Activated CD4-positive, alpha-beta T cell treated with anti-CD3 and anti-CD28 coated beads, Interleukin-2, amount 10 ng/mL, durations not matched to agents 24 days and 14 days (primary cell): ENCODE results near the gene PTPRN2. TPM values are rescaled to one million over a fixed set of nuclear protein-coding genes. Genes with fewer than 3 reads are reported as not detected.
"Not testable (repeated sequence)": the region's sequence is repeated elsewhere in the genome, so short reads cannot be mapped to it uniquely, and the experiment has no call there.

Experiments used
- DNase-seq: peaks from one replicate; pipeline ENCODE4 v3.0.0; 2022
- H3K27ac Mint-ChIP-seq: one replicate; pipeline ENCODE4 v1.8.0; 2022; ENCODE audit warnings: mild to moderate bottlenecking, mixed read lengths
- H3K27me3 Mint-ChIP-seq: one replicate; pipeline ENCODE4 v1.8.0; 2022; ENCODE audit warnings: mixed read lengths
- H3K36me3 Mint-ChIP-seq: one replicate; pipeline ENCODE4 v1.8.0; 2022; ENCODE audit warnings: low read depth, mild to moderate bottlenecking, mixed read lengths
- H3K4me1 Mint-ChIP-seq: one replicate; pipeline ENCODE4 v1.8.0; 2021; ENCODE audit warnings: mixed read lengths
- H3K4me3 Mint-ChIP-seq: one replicate; pipeline ENCODE4 v1.8.0; 2022; ENCODE audit warnings: mild to moderate bottlenecking, moderate library complexity, mixed read lengths
- H3K9me3 Mint-ChIP-seq: one replicate; pipeline ENCODE4 v1.8.0; 2021; ENCODE audit warnings: mixed read lengths
- intact Hi-C: fragments of 100-400 bp; cut with micrococcal nuclease; formaldehyde crosslinking; loops from one replicate; pipeline ENCODE4 v1.15.1; 2023
- total RNA-seq: library from RNA; stranded (reverse); gene quantifications from 2 replicates; pipeline ENCODE4 v1.2.3, GENCODE V29; 2022

Gene PTPRN2
- total RNA-seq, 1 donor from 2014 or later = 0.33 TPM

DNA sequence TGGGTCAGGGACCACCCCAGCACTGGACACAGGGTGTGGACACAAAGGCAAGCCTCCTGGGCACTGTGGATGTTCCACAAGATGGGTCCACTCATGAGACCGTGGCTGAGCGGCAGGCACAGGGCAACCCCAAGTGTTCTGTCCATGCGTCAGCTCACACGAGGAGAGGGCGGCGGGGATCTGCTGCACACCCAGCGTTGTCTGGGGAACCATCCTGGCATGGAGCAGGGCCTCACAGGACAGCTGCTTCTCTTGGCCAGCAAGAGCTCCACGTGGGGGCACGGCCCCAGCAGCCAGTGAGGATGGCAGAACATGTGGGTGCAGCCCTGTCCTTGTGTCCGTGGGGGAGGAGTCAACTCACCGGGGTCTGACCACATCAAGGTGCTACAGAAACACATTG lies 195.4 kb downstream of the PTPRN2 start:
- no peaks in the 10 kb centered on the region for H3K4me1 Mint-ChIP-seq
- no peaks in the 10 kb centered on the region for H3K36me3 Mint-ChIP-seq
- no peaks in the 10 kb centered on the region for H3K9me3 Mint-ChIP-seq
- intact Hi-C loops = loop anchor here (10.0 kb wide), 1 partner anchor 583 kb away; no protein-coding TSS in a partner anchor
- no peaks in the 10 kb centered on the region for H3K27me3 Mint-ChIP-seq
- no peak overlapping the region for H3K4me3 Mint-ChIP-seq
- no peak for DNase-seq
- H3K27ac Mint-ChIP-seq = no peak overlapping the region

DNA sequence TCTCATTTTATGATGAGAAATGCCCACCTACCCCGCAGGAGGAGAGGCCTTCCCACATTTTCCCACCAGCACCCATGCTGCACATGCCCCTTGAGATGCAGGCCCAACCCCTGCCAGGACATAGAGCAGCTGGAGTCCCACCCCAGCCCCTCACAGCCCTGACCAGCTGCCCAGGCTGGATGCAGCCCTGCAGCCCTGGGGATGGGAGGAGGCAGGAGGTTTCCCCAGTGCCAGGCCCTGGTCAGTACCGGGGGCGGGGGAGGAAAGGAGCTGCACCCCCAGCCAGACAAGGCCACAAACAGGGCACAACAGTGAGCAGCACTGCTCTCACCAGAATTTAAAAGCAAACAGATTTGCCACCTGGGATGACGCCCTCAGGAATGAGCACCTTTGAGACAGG lies 196.1 kb downstream of the PTPRN2 start:
- H3K27ac Mint-ChIP-seq = no peak overlapping the region
- no peak for DNase-seq
- no peaks in the 10 kb centered on the region for H3K36me3 Mint-ChIP-seq
- H3K4me1 Mint-ChIP-seq = no peaks in the 10 kb centered on the region
- H3K27me3 Mint-ChIP-seq = no peaks in the 10 kb centered on the region
- H3K9me3 Mint-ChIP-seq = no peaks in the 10 kb centered on the region
- no peak overlapping the region for H3K4me3 Mint-ChIP-seq
- intact Hi-C loops = loop anchor here (10.0 kb wide), 1 partner anchor 583 kb away; no protein-coding TSS in a partner anchor

DNA sequence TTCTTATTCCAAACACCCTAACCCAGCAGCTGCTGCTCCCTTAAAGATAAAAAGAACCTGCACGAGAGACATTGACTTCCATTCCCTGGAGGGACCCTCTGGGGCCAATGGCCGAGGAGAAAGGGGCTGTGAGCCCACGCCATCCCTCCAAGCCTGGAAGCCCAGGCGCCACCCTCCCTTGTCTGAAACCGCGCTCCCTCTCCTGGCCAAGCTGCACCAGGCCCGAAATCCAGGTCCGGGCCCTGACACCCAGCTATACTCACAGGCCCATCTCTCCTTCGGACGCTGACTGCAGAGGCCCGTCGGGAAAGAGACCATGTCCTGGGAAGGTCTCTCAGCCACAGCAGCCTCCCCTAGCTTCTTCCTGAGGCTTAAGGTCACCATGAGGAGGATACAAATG lies 196.5 kb downstream of the PTPRN2 start:
- Mint-ChIP-seq H3K4me3 (no peak overlapping the region), H3K9me3 (no peaks in the 10 kb centered on the region), H3K27me3 (no peaks in the 10 kb centered on the region), H3K36me3 (no peaks in the 10 kb centered on the region), H3K27ac (no peak overlapping the region), H3K4me1 (no peaks in the 10 kb centered on the region)
- intact Hi-C loops = loop anchor here (10.0 kb wide), 1 partner anchor 584 kb away; no protein-coding TSS in a partner anchor
- no peak for DNase-seq

DNA sequence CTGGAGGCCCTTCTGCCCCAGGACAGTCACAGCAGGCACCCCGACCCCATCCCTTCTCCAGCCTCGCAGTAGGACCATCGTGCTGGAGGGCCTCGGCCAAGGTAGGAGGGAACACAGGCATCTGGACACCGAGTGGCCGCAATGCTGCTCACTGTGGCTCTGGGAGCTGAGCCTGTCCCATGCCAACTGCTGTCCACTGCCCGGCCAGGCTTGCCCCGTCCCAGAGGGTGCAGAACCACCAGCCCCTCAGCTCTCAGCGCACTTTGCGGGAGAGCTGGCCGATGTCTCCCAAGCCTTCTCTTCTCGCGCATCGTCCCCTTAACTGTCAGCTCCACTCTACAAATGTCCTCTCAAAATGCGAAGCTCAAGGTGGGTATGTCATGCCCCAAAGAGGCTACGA lies 197.2 kb downstream of the PTPRN2 start:
- Mint-ChIP-seq H3K27ac (no peak overlapping the region), H3K36me3 (no peaks in the 10 kb centered on the region), H3K9me3 (no peaks in the 10 kb centered on the region), H3K4me3 (no peak overlapping the region), H3K4me1 (no peaks in the 10 kb centered on the region), H3K27me3 (no peaks in the 10 kb centered on the region)
- no peak for DNase-seq
- intact Hi-C loops = loop anchor here (10.0 kb wide), 1 partner anchor 584 kb away; no protein-coding TSS in a partner anchor

DNA sequence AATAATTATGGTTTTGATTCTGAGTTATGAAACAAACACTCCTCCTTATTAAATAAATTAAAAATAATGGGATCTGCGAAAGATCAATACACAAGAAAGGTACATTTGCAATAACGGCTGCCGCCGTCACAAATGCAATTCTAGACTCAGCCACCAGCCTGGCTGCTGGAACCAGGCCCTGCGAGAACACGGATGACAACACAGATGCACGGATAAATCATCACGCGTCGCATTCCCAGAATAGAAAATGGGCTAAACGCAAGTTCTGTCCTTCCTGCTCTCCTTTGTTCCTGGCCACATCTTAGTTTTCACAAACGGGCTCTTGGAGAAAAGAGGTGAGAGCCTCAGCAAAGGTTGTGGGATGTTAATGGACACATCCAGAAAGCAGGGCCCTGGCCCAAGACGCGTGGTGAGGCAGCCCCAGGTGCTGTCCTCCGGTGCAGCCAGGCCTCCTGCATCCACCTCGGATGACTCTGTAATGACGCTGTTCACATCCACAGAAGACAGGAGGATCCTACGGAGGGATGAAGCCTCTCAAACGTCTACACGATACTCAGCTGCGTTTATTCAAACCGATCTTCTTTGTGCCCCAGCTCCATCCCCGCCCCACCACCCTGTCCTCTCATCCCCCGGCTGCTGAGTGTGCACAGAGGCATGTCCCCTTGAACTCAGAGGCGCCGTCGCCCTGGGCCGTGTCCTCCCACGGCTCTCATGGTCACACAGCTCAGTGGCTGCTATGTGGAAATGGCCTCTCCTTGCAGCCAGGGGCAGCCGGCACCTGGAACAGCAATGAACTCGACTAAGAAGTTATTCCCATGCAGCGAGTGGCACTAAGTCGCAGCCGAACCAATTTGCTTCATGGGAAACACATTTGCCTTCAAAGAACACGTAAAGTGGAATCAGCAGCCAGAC lies 197.9 kb downstream of the PTPRN2 start:
- H3K27ac Mint-ChIP-seq = no peak overlapping the region
- H3K36me3 Mint-ChIP-seq = no peaks in the 10 kb centered on the region
- intact Hi-C loops = loop anchor here (10.0 kb wide), 1 partner anchor 585 kb away; no protein-coding TSS in a partner anchor
- H3K9me3 Mint-ChIP-seq = no peaks in the 10 kb centered on the region
- H3K4me1 Mint-ChIP-seq = no peaks in the 10 kb centered on the region
- H3K27me3 Mint-ChIP-seq = no peaks in the 10 kb centered on the region
- DNase-seq = no peak
- H3K4me3 Mint-ChIP-seq = no peak overlapping the region

DNA sequence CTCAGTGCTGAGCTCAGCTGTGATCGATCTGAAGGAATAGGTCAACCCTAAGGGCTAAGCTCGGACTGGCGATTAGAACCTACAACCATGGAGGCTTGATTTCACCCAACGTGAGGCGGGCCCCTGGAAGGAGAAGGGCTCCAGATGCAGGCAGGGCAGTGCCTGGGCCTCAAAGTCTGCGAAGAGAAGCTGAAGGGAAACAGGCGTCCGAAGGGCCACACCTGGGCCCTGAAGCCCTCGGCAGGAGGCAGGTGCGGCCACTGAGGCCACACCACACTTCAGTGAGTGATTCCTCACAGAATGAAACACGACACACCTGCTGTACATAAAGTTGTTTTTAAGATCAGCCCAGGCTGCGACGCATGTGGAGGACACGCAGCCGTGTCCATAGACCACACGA lies 198.7 kb downstream of the PTPRN2 start:
- H3K27me3 Mint-ChIP-seq = no peaks in the 10 kb centered on the region

DNA sequence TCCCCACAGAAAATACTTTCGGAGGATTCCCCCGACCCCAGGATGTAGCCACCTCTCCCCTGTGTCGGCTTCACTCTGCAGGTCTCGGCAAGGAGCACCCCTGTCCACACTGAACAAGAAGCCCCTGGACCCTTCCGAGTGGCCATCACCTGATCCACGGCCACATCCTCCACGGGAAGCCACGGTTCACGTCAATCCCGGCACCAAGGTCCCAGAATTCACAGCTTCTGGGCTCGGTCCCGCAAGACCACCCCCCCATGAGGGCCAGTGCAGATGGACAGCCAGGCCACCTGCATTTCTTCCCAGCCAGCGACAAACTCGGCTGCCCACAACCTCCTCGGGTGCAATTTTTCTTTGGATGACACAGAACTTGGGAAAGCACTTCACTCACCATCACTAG lies 199.6 kb downstream of the PTPRN2 start:
- intact Hi-C loops = no loop called here
- no peak overlapping the region for H3K27ac Mint-ChIP-seq
- no peak for DNase-seq
- H3K9me3 Mint-ChIP-seq = no peaks in the 10 kb centered on the region
- no peak overlapping the region for H3K4me3 Mint-ChIP-seq
- H3K4me1 Mint-ChIP-seq = no peaks in the 10 kb centered on the region
- H3K27me3 Mint-ChIP-seq = no peaks in the 10 kb centered on the region
- H3K36me3 Mint-ChIP-seq = no peaks in the 10 kb centered on the region

More for the DNA sequence above, 198.7 kb downstream of the PTPRN2 start:
- Mint-ChIP-seq H3K4me1 (no peaks in the 10 kb centered on the region), H3K9me3 (no peaks in the 10 kb centered on the region), H3K27ac (no peak overlapping the region), H3K36me3 (no peaks in the 10 kb centered on the region), H3K4me3 (no peak overlapping the region)
- intact Hi-C loops = no loop called here
- no peak for DNase-seq

DNA sequence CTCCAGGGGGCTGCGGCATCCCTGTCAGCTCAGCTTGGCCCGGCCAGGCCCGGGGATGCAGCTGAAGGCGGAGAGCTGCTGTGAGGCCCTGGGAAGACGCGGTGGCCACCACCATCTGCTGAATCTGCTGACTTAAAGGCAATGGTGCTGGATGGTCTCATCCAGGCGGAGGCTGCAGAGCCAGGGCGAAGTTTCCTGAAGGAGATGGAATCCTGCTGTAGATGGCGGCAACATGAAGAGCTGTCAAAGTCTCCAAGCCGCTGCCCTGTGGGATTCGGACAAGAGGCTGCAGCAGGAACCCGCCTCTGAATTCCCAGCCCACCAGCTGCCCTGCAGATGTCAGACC lies 200.1 kb downstream of the PTPRN2 start:
- Mint-ChIP-seq H3K27me3 (no peaks in the 10 kb centered on the region), H3K27ac (no peak overlapping the region), H3K4me3 (no peak overlapping the region), H3K9me3 (no peaks in the 10 kb centered on the region), H3K4me1 (no peaks in the 10 kb centered on the region), H3K36me3 (no peaks in the 10 kb centered on the region)
- DNase-seq = no peak
- intact Hi-C loops = no loop called here

DNA sequence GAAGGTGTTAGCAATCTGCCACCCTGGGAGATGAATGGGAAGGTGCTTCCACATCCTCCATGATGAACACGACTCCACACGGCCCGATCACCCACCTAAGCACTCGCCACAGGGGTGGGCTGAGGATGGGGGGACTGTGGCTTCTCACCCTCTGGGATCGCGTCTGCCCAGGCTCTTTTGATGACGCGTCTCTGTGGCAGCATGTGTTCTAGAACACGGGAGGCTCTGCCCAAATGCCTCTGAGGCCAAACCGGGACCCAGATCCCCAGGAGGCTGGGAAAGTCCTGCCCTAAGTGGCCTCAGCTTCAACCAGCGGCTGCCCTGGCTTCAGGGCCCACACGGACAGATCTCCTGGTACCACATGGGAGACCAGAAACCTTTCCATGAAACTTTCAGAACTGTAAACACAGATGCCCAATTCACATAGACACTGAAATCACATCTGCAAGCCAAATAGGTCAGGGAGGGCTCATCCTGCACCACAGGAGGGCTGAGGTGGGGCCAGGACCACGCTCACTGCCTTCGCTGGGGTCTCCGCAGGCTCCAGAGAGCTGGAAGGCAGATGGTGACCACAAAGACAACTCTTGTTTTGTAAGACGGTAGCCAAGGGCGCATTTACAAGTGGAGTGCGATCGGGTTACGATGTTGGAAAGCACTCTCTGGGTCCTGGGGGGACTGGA lies 200.6 kb downstream of the PTPRN2 start:
- no peak for DNase-seq
- no peaks in the 10 kb centered on the region for H3K36me3 Mint-ChIP-seq
- H3K9me3 Mint-ChIP-seq = no peaks in the 10 kb centered on the region
- no peak overlapping the region for H3K4me3 Mint-ChIP-seq
- intact Hi-C loops = no loop called here
- H3K4me1 Mint-ChIP-seq = no peaks in the 10 kb centered on the region
- H3K27ac Mint-ChIP-seq = no peak overlapping the region
- H3K27me3 Mint-ChIP-seq = no peaks in the 10 kb centered on the region

DNA sequence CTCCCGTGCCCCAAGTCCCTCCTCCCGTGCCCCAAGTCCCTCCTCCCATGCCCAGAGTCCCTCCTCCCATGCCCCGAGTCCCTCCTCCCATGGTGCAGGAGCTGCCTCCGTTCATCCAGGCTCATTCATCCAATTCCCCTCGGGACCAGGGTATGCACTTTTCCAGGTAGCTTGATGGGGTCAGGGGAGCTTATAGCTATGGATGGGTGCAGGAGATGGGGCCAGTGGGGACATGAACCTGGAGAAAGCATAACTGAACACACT lies 201.3 kb downstream of the PTPRN2 start:
- Mint-ChIP-seq H3K27me3 (no peaks in the 10 kb centered on the region), H3K9me3 (no peaks in the 10 kb centered on the region), H3K4me1 (no peaks in the 10 kb centered on the region), H3K4me3 (no peak overlapping the region), H3K27ac (no peak overlapping the region), H3K36me3 (no peaks in the 10 kb centered on the region)
- intact Hi-C loops = no loop called here
- no peak for DNase-seq

DNA sequence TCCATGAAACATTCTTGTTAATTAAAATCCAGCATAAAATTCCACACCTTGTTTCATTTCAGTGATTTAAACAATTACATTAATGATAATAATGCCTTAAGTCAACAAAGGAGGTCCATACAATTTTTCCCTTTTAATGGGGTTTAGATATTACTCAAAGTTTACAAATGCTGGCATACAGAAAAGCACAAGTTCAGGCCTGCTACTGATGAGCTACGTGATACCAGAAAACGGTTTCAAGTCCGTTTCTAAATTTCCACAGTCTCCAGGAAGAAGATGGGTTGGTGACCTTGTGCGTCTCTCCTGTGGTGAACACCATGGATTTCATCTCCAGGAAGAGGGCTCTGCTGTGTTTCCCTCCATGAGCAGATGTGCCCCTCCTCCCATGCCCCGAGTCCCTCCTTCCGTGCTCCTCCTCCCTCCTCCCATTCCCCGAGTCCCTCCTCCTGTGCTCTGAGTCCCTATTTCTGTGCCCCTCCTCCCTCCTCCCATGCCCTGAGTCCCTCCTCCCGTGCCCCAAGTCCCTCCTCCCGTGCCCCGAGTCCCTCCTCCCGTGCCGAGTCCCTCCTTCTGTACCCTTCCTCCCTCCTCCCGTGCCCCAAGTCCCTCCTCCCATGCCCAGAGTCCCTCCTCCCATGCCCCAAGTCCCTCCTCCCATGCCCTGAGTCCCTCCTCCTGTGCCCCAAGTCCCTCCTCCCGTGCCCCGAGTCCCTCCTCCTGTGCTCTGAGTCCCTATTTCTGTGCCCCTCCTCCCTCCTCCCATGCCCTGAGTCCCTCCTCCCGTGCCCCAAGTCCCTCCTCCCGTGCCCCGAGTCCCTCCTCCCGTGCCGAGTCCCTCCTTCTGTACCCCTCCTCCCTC lies 201.9 kb downstream of the PTPRN2 start:
- H3K36me3 Mint-ChIP-seq, H3K4me3 Mint-ChIP-seq, H3K27me3 Mint-ChIP-seq, H3K27ac Mint-ChIP-seq, DNase-seq, H3K4me1 Mint-ChIP-seq, H3K9me3 Mint-ChIP-seq, intact Hi-C loops: not testable (repeated sequence)

DNA sequence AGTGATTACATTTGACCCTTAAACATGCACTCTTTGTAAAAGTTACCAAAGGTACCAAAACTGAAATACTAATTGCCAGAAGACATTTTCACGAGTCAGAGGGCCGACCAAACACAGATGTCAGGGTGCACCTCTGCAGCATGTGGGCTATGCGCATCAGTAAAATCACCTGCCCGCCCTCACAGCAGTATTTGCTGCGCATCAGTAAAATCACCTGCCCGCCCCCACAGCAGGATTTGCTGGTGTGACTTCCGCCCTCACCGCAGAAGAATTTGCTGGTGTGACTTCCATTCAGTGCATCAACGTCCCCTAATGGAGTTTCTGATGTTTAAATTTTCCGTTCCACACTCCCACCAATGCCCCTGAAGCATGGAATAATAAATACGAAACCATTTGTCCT lies 202.9 kb downstream of the PTPRN2 start:
- intact Hi-C loops = no loop called here
- H3K27ac Mint-ChIP-seq = no peak overlapping the region
- H3K27me3 Mint-ChIP-seq = no peaks in the 10 kb centered on the region
- no peaks in the 10 kb centered on the region for H3K36me3 Mint-ChIP-seq
- H3K9me3 Mint-ChIP-seq = no peaks in the 10 kb centered on the region
- no peaks in the 10 kb centered on the region for H3K4me1 Mint-ChIP-seq
- DNase-seq = no peak
- H3K4me3 Mint-ChIP-seq = no peak overlapping the region

DNA sequence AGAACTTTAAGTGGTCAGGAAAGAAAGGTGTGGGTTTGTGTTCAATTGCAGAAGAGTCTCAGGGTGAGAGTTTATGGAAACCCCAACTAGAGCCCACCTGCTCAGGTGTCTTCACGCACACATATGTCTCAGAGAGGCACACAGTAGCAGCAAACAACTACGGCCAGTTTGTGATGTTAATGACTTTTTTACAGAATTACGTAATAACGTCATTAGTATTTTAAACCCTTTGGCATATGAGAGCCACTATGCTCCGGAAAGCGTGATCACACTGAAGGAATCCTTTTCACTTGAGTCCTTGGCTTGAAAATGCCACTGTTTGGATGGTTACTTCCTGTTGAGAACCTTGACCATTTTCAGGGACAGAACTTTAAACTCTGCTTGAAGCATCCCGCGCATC lies 204.0 kb downstream of the PTPRN2 start:
- H3K4me1 Mint-ChIP-seq = no peaks in the 10 kb centered on the region
- H3K9me3 Mint-ChIP-seq = no peaks in the 10 kb centered on the region
- H3K4me3 Mint-ChIP-seq = no peak overlapping the region
- DNase-seq = no peak
- no peaks in the 10 kb centered on the region for H3K27me3 Mint-ChIP-seq
- H3K27ac Mint-ChIP-seq = no peak overlapping the region
- no peaks in the 10 kb centered on the region for H3K36me3 Mint-ChIP-seq
- intact Hi-C loops = no loop called here
